Ishikawa (cell line): ENCODE data around the gene PPP1R13B.

Experiments
- CEBPB ChIP-seq: IDR thresholded peaks from 2 replicates; pipeline ENCODE4 v1.6.1; 2012
- CREB1 ChIP-seq: IDR thresholded peaks from 2 replicates; pipeline ENCODE4 v1.6.1; 2012; ENCODE audit warnings: low read depth
- EGR1 ChIP-seq: IDR thresholded peaks from 2 replicates; pipeline ENCODE4 v1.6.1; 2012
- EP300 ChIP-seq: IDR thresholded peaks from 2 replicates; pipeline ENCODE4 v1.6.1; 2012; ENCODE audit warnings: borderline replicate concordance
- FOXM1 ChIP-seq: IDR thresholded peaks from 2 replicates; pipeline ENCODE4 v1.6.1; 2012; ENCODE audit warnings: low read depth, borderline replicate concordance
- MAX ChIP-seq: IDR thresholded peaks from 2 replicates; pipeline ENCODE4 v1.6.1; 2012
- NFIC ChIP-seq: IDR thresholded peaks from 2 replicates; pipeline ENCODE4 v1.6.1; 2012
- RAD21 ChIP-seq: IDR thresholded peaks from 2 replicates; pipeline ENCODE4 v1.6.1; 2012; ENCODE audit warnings: low read depth
- REST ChIP-seq: IDR thresholded peaks from 2 replicates; pipeline ENCODE4 v1.6.1; 2012; ENCODE audit warnings: low read depth, mild to moderate bottlenecking
- TAF1 ChIP-seq: IDR thresholded peaks from 2 replicates; pipeline ENCODE4 v1.6.1; 2012; ENCODE audit warnings: low read depth, mild to moderate bottlenecking
- TCF12 ChIP-seq: IDR thresholded peaks from 2 replicates; pipeline ENCODE4 v1.6.1; 2012; ENCODE audit warnings: low read depth
- TEAD4 ChIP-seq: IDR thresholded peaks from 2 replicates; pipeline ENCODE4 v1.6.1; 2012
- USF1 ChIP-seq: IDR thresholded peaks from 2 replicates; pipeline ENCODE4 v1.6.1; 2012
- YY1 ChIP-seq: IDR thresholded peaks from 2 replicates; pipeline ENCODE4 v1.6.1; 2012; ENCODE audit warnings: low read depth
- ZBTB7A ChIP-seq: IDR thresholded peaks from 2 replicates; pipeline ENCODE4 v1.6.1; 2012; ENCODE audit warnings: low read depth

Gene PPP1R13B

GRCh38 chr14:103708750-103709187 is 138.6 kb downstream of the PPP1R13B start:
- no peak for TF ChIP-seq CREB1

- TF ChIP-seq RAD21 (no peak), EP300 (no peak), EGR1 (no peak), CEBPB (no peak), USF1 (no peak), TAF1 (no peak), REST (no peak), ZBTB7A (no peak), FOXM1 (no peak), NFIC (no peak), TEAD4 (no peak), YY1 (no peak), CREB1 (no peak), MAX (no peak), TCF12 (no peak)
Observed at GRCh38 chr14:103707329-103708263, 139.8 kb downstream of the PPP1R13B start.

- TF ChIP-seq RAD21 = no peak
- no peak for TF ChIP-seq REST
- no peak for TF ChIP-seq YY1
- no peak for TF ChIP-seq ZBTB7A
- TF ChIP-seq CREB1 = no peak
Observed at GRCh38 chr14:103706551-103707328, 140.6 kb downstream of the PPP1R13B start.

- TF ChIP-seq TCF12 (no peak), TAF1 (no peak), ZBTB7A (no peak), TEAD4 (no peak), RAD21 (no peak), CREB1 (no peak), EP300 (no peak), NFIC (no peak), YY1 (no peak), REST (no peak), CEBPB (no peak), MAX (no peak), USF1 (no peak), FOXM1 (no peak), EGR1 (no peak)
Observed at GRCh38 chr14:103705504-103706284, 141.7 kb downstream of the PPP1R13B start.
